Endothelial cell of umbilical vein (primary cell): ENCODE data around the gene DMWD. TPM values are rescaled to one million over a fixed set of nuclear protein-coding genes. Genes with fewer than 3 reads are reported as not detected.

ENCODE experiments used
- BruUV-seq: library from RNA; stranded (reverse); fragments of 400-500 nt; replicated peaks from 2 replicates; lab custom pipeline; 2021; lab: Mats Ljungman, UMichigan
- CTCF ChIA-PET: fragments of 300-600, 350-600 bp; sonication (Branson Sonifier 250); formaldehyde crosslinking; loops from one replicate; lab custom pipeline; 2021; ENCODE audit warnings: antibody characterized with exemption, inconsistent platforms; lab: Charles Lee
- POLR2A ChIA-PET: fragments of 300-600, 350-600 bp; sonication (Branson Sonifier 250); formaldehyde crosslinking; loops from one replicate; lab custom pipeline; 2021; ENCODE audit warnings: antibody characterized with exemption, inconsistent platforms; lab: Charles Lee
- DNase-seq: peaks from one replicate; pipeline ENCODE4 v3.0.0-alpha.2; 2011; ENCODE audit warnings: low read depth, low spot score
- FAIRE-seq: peaks from 2 replicates; lab custom pipeline; 2011; peaks lifted over from hg19 to GRCh38; lab: Jason Lieb, UNC
- H2AFZ ChIP-seq: 2 replicates; pipeline ENCODE4 v1.6.0; 2012; ENCODE audit warnings: low read depth, low read length, control low read depth, inconsistent platforms
- H3K27ac ChIP-seq: 2 replicates; pipeline ENCODE4 v1.5.1; 2011; ENCODE audit warnings: low read depth, mild to moderate bottlenecking, control low read depth, low read length, moderate library complexity; ENCODE audit not compliant: insufficient read depth
- H3K27me3 ChIP-seq, 2 experiments: 2 replicates each; pipeline versions ENCODE4 v1.6.0 to v1.6.1; 2011; ENCODE audit warnings: low read length in 2 of 2, mixed read lengths in 1 of 2; ENCODE audit not compliant: control insufficient read depth in 2 of 2, insufficient read depth in 2 of 2
- H3K36me3 ChIP-seq, 2 experiments: 2 replicates in 1 of 2; 3 replicates in 1 of 2; pipeline ENCODE4 v1.5.1; 2011; ENCODE audit warnings: low read length in 2 of 2, mild to moderate bottlenecking in 1 of 2, moderate library complexity in 1 of 2; ENCODE audit not compliant: control insufficient read depth in 2 of 2, insufficient read depth in 2 of 2; ENCODE audit errors: extremely low read depth in 1 of 2
- H3K4me1 ChIP-seq: 3 replicates; pipeline ENCODE4 v1.5.1; 2011; ENCODE audit warnings: mild to moderate bottlenecking, low read length; ENCODE audit not compliant: control insufficient read depth, insufficient read depth; ENCODE audit errors: extremely low read depth
- H3K4me2 ChIP-seq: 2 replicates; pipeline ENCODE4 v1.6.1; 2011; ENCODE audit warnings: low read length, control low read depth, mixed read lengths; ENCODE audit not compliant: insufficient read depth
- H3K4me3 ChIP-seq, 3 experiments: fragments of 200-600 bp in 1 of 3; sonication (generic), shearing (Covaris generic) in 1 of 3; replicated peaks in 1 of 3; 2 replicates each; pipeline ENCODE4 v1.5.1; 2011 to 2016; ENCODE audit warnings: control low read depth in 3 of 3, low read length in 3 of 3, mild to moderate bottlenecking in 2 of 3, inconsistent platforms in 1 of 3, low read depth in 1 of 3, moderate library complexity in 1 of 3; ENCODE audit not compliant: insufficient read depth in 1 of 3
- H3K79me2 ChIP-seq: 2 replicates; pipeline ENCODE4 v1.6.0; 2012; ENCODE audit warnings: low read length, inconsistent platforms; ENCODE audit not compliant: control insufficient read depth, insufficient read depth
- H3K9ac ChIP-seq: replicated peaks from 2 replicates; pipeline ENCODE3; 2011; ENCODE audit warnings: low read length, control low read depth; ENCODE audit not compliant: insufficient read depth; ENCODE audit errors: extremely low read depth
- H3K9me1 ChIP-seq: replicated peaks from 3 replicates; pipeline ENCODE4 v1.6.0; 2011; ENCODE audit warnings: mild to moderate bottlenecking, low read length; ENCODE audit not compliant: control insufficient read depth, insufficient read depth; ENCODE audit errors: extremely low read depth
- H3K9me3 ChIP-seq: replicated peaks from 2 replicates; pipeline ENCODE4 v1.5.1; 2012; ENCODE audit warnings: low read length, inconsistent platforms; ENCODE audit not compliant: control insufficient read depth, insufficient read depth
- H4K20me1 ChIP-seq: replicated peaks from 2 replicates; pipeline ENCODE3; 2011; ENCODE audit warnings: mild to moderate bottlenecking, low read length; ENCODE audit not compliant: control insufficient read depth, insufficient read depth; ENCODE audit errors: extremely low read depth
- EZH2 ChIP-seq: IDR thresholded peaks from 2 replicates; pipeline ENCODE4 v1.6.1; 2012; ENCODE audit warnings: borderline replicate concordance, low read depth, mild to moderate bottlenecking, moderate library complexity, low read length, inconsistent platforms; ENCODE audit not compliant: severe bottlenecking
- FOS ChIP-seq: IDR thresholded peaks from 2 replicates; pipeline ENCODE4 v1.6.1; 2011; ENCODE audit warnings: mild to moderate bottlenecking, low read length, moderate library complexity, borderline replicate concordance; ENCODE audit not compliant: insufficient read depth
- GATA2 ChIP-seq: IDR thresholded peaks from 2 replicates; pipeline ENCODE4 v1.7.0; 2011; ENCODE audit warnings: low read depth, mild to moderate bottlenecking, moderate library complexity, mixed read lengths, low read length; ENCODE audit not compliant: insufficient read length, insufficient read depth
- JUN ChIP-seq: IDR thresholded peaks from 2 replicates; pipeline ENCODE4 v1.6.1; 2011; ENCODE audit warnings: borderline replicate concordance, low read depth; ENCODE audit not compliant: insufficient read length, insufficient read depth
- MYC ChIP-seq: IDR thresholded peaks from one replicate; pipeline ENCODE4 v1.6.1; 2011; ENCODE audit warnings: mild to moderate bottlenecking, low read depth, low read length
- POLR2A ChIP-seq: IDR thresholded peaks from 2 replicates; pipeline ENCODE4 v1.6.1; 2012; ENCODE audit warnings: low read depth, mild to moderate bottlenecking, control low read depth, low read length
- POLR2AphosphoS5 ChIP-seq: IDR thresholded peaks from 2 replicates; pipeline ENCODE4 v1.6.1; 2012; ENCODE audit warnings: low read depth, mild to moderate bottlenecking, control low read depth, low read length, moderate library complexity; ENCODE audit not compliant: insufficient read depth
- dilution Hi-C: fragments of 300-500 bp; cut with MboI; formaldehyde crosslinking; loops from one replicate; pipeline ENCODE4 v1.15.0; 2019; ENCODE audit warnings: low sequenced_read_pairs; ENCODE audit not compliant: extremely low pct_ligation_motif_present
- intact Hi-C: fragments of 100-400 bp; cut with micrococcal nuclease; formaldehyde crosslinking; loops from one replicate; pipeline ENCODE4 v1.10.0; 2022
- polyA plus RNA-seq, 4 experiments: library from polyadenylated mRNA; depleted of rRNA in 3 of 4; stranded (reverse) in 3 of 4; unstranded in 1 of 4; fragments of >200 nt; gene quantifications; 2 replicates each; pipeline versions ENCODE4 v1.2.1 to v1.2.3, GENCODE V29; 2011 to 2012; ENCODE audit warnings: missing spikeins in 1 of 4
- total RNA-seq: library from RNA; stranded (reverse); gene quantifications from 2 replicates; pipeline ENCODE4 v1.2.3, GENCODE V29; 2021
- TF ChIP-seq, protein P1 (sequence below): IDR thresholded peaks from 2 replicates; pipeline ENCODE4 v1.6.1; 2011; ENCODE audit not compliant: insufficient read depth, insufficient read length
- TF ChIP-seq, protein P2 (sequence below), 2 donors: IDR thresholded peaks; 1 replicate in 1 of 2; 2 replicates in 1 of 2; pipeline ENCODE4 v1.5.1; 2011; ENCODE audit warnings: low read length in 2 of 2, mild to moderate bottlenecking in 2 of 2, moderate library complexity in 2 of 2, control low read depth in 1 of 2, inconsistent platforms in 1 of 2, low read depth in 1 of 2; ENCODE audit not compliant: insufficient read depth in 1 of 2; ENCODE audit errors: extremely low read depth in 1 of 2

DMWD gene
- total and polyA plus RNA-seq, 2 donors (not counting 3 experiments of a cell fraction or from before 2014, with no cell fraction given): 36.9 to 81.1 TPM

DNA sequence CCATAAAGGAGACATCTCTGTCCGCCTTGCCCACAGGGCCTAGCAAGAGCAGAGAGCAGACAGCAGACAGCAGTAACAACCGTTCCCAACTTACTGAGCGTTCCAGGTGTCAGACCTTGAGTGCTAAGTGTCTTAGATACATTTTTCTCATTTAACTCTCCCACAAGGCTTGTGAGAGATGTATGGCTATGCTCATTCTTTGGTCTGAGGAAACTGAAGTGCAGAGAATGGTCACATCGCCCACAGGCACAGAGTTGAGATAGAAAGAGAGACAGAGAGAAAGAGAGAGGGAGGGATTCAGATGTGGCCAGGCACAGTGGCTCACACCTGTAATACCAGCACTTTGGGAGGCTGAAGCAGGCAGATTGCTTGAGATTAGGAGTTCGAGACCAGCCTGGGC lies 45.1 kb downstream of the DMWD start:
- TF ChIP-seq, protein P1, sequence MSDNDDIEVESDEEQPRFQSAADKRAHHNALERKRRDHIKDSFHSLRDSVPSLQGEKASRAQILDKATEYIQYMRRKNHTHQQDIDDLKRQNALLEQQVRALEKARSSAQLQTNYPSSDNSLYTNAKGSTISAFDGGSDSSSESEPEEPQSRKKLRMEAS: no peak
- TF ChIP-seq, protein P2, sequence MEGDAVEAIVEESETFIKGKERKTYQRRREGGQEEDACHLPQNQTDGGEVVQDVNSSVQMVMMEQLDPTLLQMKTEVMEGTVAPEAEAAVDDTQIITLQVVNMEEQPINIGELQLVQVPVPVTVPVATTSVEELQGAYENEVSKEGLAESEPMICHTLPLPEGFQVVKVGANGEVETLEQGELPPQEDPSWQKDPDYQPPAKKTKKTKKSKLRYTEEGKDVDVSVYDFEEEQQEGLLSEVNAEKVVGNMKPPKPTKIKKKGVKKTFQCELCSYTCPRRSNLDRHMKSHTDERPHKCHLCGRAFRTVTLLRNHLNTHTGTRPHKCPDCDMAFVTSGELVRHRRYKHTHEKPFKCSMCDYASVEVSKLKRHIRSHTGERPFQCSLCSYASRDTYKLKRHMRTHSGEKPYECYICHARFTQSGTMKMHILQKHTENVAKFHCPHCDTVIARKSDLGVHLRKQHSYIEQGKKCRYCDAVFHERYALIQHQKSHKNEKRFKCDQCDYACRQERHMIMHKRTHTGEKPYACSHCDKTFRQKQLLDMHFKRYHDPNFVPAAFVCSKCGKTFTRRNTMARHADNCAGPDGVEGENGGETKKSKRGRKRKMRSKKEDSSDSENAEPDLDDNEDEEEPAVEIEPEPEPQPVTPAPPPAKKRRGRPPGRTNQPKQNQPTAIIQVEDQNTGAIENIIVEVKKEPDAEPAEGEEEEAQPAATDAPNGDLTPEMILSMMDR (IDR thresholded peaks at IDR 0.05; ENCODE audit: extremely low read depth in 1 of 2, insufficient read depth in 1 of 2, low read depth in 1 of 2, low read length in 2 of 2): no peak
- no peak for TF ChIP-seq GATA2
- no peak for TF ChIP-seq FOS
- no peak for TF ChIP-seq POLR2AphosphoS5
- TF ChIP-seq JUN: no peak
- no peak for TF ChIP-seq EZH2
- TF ChIP-seq MYC: no peak
- TF ChIP-seq POLR2A: no peak
- Histone ChIP-seq H3K9me1 (no peaks in the 10 kb centered on the region), H3K9me3 (no peaks in the 10 kb centered on the region), H3K27me3 (peaks cover 8% of the 10 kb centered on the region in 2 experiments), H3K4me2 (no peak overlapping the region), H3K27ac (no peak overlapping the region), H2AFZ (no peak overlapping the region), H3K4me3 (no peak overlapping the region), H3K36me3 (no peaks in the 10 kb centered on the region), H3K9ac (no peak overlapping the region), H3K4me1 (no peaks in the 10 kb centered on the region), H4K20me1 (no peaks in the 10 kb centered on the region), H3K79me2 (no peaks in the 10 kb centered on the region)
- ChIA-PET POLR2A (no interaction called here), CTCF (no interaction called here)
- intact Hi-C loops: no loop called here
- no TSS peak for BruUV-seq
- dilution Hi-C loops: no loop called here
- no peak for DNase-seq
- no peak for FAIRE-seq
